WTC11 (cell line): ENCODE measurements around the gene NDUFA3. TPM values are rescaled to one million over a fixed set of nuclear protein-coding genes. Genes with fewer than 3 reads are reported as not detected.

Experiments
- ATAC-seq: fragments of 200-7000 bp; cut with Tn5 transposase; 2 replicates; pipeline ENCODE4 v1.10.0; 2021; ENCODE audit warnings: mild to moderate bottlenecking, moderate library complexity
- CTCF ChIA-PET: fragments of 300-600 bp; sonication (Branson Sonifier 250); formaldehyde crosslinking; loops from one replicate; lab custom pipeline; 2021; ENCODE audit warnings: antibody characterized with exemption; lab: Charles Lee
- POLR2A ChIA-PET: fragments of 350-600 bp; sonication (Branson Sonifier 250); formaldehyde crosslinking; loops from one replicate; lab custom pipeline; 2021; ENCODE audit warnings: antibody characterized with exemption; lab: Charles Lee
- DNase-seq: peaks from one replicate; pipeline ENCODE4 v3.0.0; 2021; ENCODE audit warnings: low spot score
- H3K27ac Mint-ChIP-seq: 2 replicates; pipeline ENCODE4 v1.8.0; 2021; ENCODE audit warnings: mixed read lengths
- H3K27me3 Mint-ChIP-seq: 2 replicates; pipeline ENCODE4 v1.8.0; 2021; ENCODE audit warnings: low read depth, mild to moderate bottlenecking, moderate library complexity, mixed read lengths
- H3K36me3 Mint-ChIP-seq: 2 replicates; pipeline ENCODE4 v1.8.0; 2021; ENCODE audit warnings: mixed read lengths
- H3K4me1 Mint-ChIP-seq: 2 replicates; pipeline ENCODE4 v1.8.0; 2022; ENCODE audit warnings: mixed read lengths
- H3K4me3 Mint-ChIP-seq: 2 replicates; pipeline ENCODE4 v1.8.0; 2021; ENCODE audit warnings: mild to moderate bottlenecking, moderate library complexity, mixed read lengths
- H3K9me3 Mint-ChIP-seq: 2 replicates; pipeline ENCODE4 v1.8.0; 2021; ENCODE audit warnings: mixed read lengths
- ATF3 ChIP-seq: sonication (generic); formaldehyde crosslinking; conservative IDR thresholded peaks from 2 replicates; pipeline ENCODE4 v1.8.1; 2022; ENCODE audit warnings: mild to moderate bottlenecking, missing genetic modification reagents
- CREM ChIP-seq: sonication (generic); formaldehyde crosslinking; IDR thresholded peaks from 2 replicates; pipeline ENCODE4 v1.8.1; 2022; ENCODE audit warnings: mild to moderate bottlenecking, missing genetic modification reagents, moderate library complexity
- E2F4 ChIP-seq: sonication (generic); formaldehyde crosslinking; IDR thresholded peaks from 2 replicates; pipeline ENCODE4 v1.8.1; 2022; ENCODE audit warnings: low read depth, mild to moderate bottlenecking, moderate library complexity, missing genetic modification reagents, borderline replicate concordance
- ERG ChIP-seq: fragments of 250-450 bp; sonication (Bioruptor Pico); IDR thresholded peaks from 2 replicates; pipeline ENCODE4 v1.8.0; 2021; ENCODE audit warnings: mild to moderate bottlenecking
- ETV6 ChIP-seq: sonication (generic); formaldehyde crosslinking; IDR thresholded peaks from 2 replicates; pipeline ENCODE4 v1.8.1; 2022; ENCODE audit warnings: mild to moderate bottlenecking, missing genetic modification reagents
- GABPB1 ChIP-seq: sonication (generic); formaldehyde crosslinking; IDR thresholded peaks from 2 replicates; pipeline ENCODE4 v1.8.1; 2023; ENCODE audit warnings: mild to moderate bottlenecking, missing genetic modification reagents
- HMGA2 ChIP-seq: fragments of 250-450 bp; sonication (Bioruptor Pico); IDR thresholded peaks from 2 replicates; pipeline ENCODE4 v1.4.0; 2021; ENCODE audit warnings: mild to moderate bottlenecking, moderate library complexity
- IRF2 ChIP-seq: sonication (generic); formaldehyde crosslinking; IDR thresholded peaks from 2 replicates; pipeline ENCODE4 v1.8.0; 2022; ENCODE audit warnings: low read depth, missing genetic modification reagents, borderline replicate concordance
- JUN ChIP-seq: sonication (generic); formaldehyde crosslinking; IDR thresholded peaks from 2 replicates; pipeline ENCODE4 v1.8.0; 2023; ENCODE audit warnings: mild to moderate bottlenecking, missing genetic modification reagents
- MAX ChIP-seq: sonication (generic); formaldehyde crosslinking; IDR thresholded peaks from 2 replicates; pipeline ENCODE4 v1.8.0; 2022; ENCODE audit warnings: mild to moderate bottlenecking, missing genetic modification reagents
- MLX ChIP-seq: sonication (generic); formaldehyde crosslinking; IDR thresholded peaks from 2 replicates; pipeline ENCODE4 v1.8.1; 2023; ENCODE audit warnings: mild to moderate bottlenecking, missing genetic modification reagents, moderate library complexity
- MXD4 ChIP-seq: fragments of 250-450 bp; sonication (Bioruptor Pico); IDR thresholded peaks from 2 replicates; pipeline ENCODE4 v1.8.0; 2021; ENCODE audit warnings: mild to moderate bottlenecking, moderate library complexity, borderline replicate concordance
- NFE2L1 ChIP-seq: sonication (generic); formaldehyde crosslinking; IDR thresholded peaks from 2 replicates; pipeline ENCODE4 v1.8.1; 2023; ENCODE audit warnings: missing genetic modification reagents
- TEAD1 ChIP-seq: sonication (generic); formaldehyde crosslinking; IDR thresholded peaks from 2 replicates; pipeline ENCODE4 v1.8.0; 2022; ENCODE audit warnings: mild to moderate bottlenecking, missing genetic modification reagents
- TP53 ChIP-seq: sonication (generic); formaldehyde crosslinking; IDR thresholded peaks from 2 replicates; pipeline ENCODE4 v1.8.1; 2023; ENCODE audit warnings: mild to moderate bottlenecking, missing genetic modification reagents
- ZNF416 ChIP-seq: fragments of 250-450 bp; sonication (Bioruptor Pico); IDR thresholded peaks from 2 replicates; pipeline ENCODE4 v1.9.0; 2021; ENCODE audit warnings: mild to moderate bottlenecking, inconsistent platforms
- ZNF532 ChIP-seq: fragments of 250-450 bp; sonication (Bioruptor Pico); IDR thresholded peaks from 2 replicates; pipeline ENCODE4 v1.9.0; 2021; ENCODE audit warnings: mild to moderate bottlenecking, borderline replicate concordance
- total RNA-seq: library from RNA; stranded (reverse); gene quantifications from 3 replicates; pipeline ENCODE4 v1.2.3, GENCODE V29; 2021
- TF ChIP-seq, protein P1 (sequence below): sonication (generic); formaldehyde crosslinking; IDR thresholded peaks from 2 replicates; pipeline ENCODE4 v1.8.1; 2022; ENCODE audit warnings: missing genetic modification reagents, borderline replicate concordance
- TF ChIP-seq, protein P2 (sequence below): sonication (generic); formaldehyde crosslinking; conservative IDR thresholded peaks from 2 replicates; pipeline ENCODE4 v1.8.1; 2023; ENCODE audit warnings: mild to moderate bottlenecking, low read depth, missing genetic modification reagents, moderate library complexity
- TF ChIP-seq, protein P3 (sequence below): fragments of 250-450 bp; sonication (Bioruptor Pico); IDR thresholded peaks from 2 replicates; pipeline ENCODE4 v1.9.0; 2021; ENCODE audit warnings: mild to moderate bottlenecking
- TF ChIP-seq, protein P4 (sequence below): sonication (generic); formaldehyde crosslinking; IDR thresholded peaks from 2 replicates; pipeline ENCODE4 v1.8.1; 2023; ENCODE audit warnings: mild to moderate bottlenecking, missing genetic modification reagents, moderate library complexity

NDUFA3 gene
- total RNA-seq, 1 experiment from 2014 or later: 181 TPM

DNA sequence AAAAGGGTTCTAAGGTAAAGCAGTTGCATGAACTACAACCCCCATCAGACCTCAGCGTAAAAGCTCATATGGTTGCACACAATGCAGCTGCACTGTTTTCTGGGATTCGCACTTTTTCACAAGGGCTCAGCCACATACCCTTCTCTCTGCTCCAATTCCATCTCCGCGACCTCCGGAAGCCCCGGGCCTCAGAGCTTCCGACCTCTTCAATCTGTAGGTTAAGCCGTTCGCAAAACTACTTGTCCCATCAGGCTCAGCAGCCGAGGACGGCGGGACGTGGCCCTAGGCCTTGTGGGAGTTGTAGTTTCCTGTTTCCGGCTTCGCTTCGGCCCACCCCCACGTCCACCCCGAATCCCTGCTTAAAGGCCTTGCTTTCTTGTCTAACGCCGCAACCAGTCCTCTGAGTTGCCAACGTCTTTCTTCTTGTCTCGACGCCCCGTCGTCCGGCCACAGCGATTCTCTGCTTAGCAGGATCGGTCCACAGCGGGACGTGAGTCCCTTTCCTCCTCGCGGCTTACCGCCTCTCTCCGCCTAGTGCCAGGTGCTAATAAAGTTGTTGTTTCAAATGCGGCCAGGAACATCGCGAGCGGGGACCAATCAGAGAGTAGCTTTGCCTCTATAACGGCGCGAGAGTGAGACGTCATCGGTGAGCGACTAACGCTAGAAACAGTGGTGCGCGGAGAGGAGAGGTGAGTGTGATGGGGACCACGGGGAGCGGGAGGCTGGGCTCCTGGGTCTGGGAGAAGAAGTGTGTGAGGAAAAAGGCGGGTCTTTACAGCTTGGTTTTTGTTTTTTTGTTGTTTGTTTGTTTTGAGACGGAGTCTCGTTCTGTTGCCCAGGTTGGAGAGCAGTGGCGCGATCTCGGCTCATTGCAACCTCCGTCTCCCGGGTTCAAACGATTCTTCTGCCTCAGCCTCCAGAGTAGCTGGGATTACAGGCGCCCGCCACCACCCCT is 12.7 kb downstream of the NDUFA3 start, which contains the start of the genes PRPF31 and TFPT:
Gene PRPF31 (plus strand): TSS at position 646 of the 955 bp plus-strand sequence. CDS start 2,525 bp downstream, outside the sequence.
Gene TFPT (minus strand): TSS at position 549 of the 955 bp plus-strand sequence. CDS start 388 bp downstream, at position 161.
- peak; percentile 93 for ATAC-seq
- POLR2A ChIA-PET: interaction anchor here (0.5 to 3.1 kb wide), 7 partner anchors 12 to 248 kb away, joined by 3 to 23 read pairs (median 5); partner anchors contain the start of genes CNOT3, MYADM, NDUFA3 and TMC4
- peaks cover 22% of the 10 kb centered on the region for H3K4me1 Mint-ChIP-seq
- H3K4me3 Mint-ChIP-seq: peak within 1 kb of the TSS; percentile 95
- H3K27ac Mint-ChIP-seq: peak within 1 kb of the TSS; percentile 93
- CTCF ChIA-PET: interaction anchor here (0.8 to 2.5 kb wide), 9 partner anchors 18 to 203 kb away, joined by 3 to 9 read pairs (median 3); partner anchors contain the start of gene CNOT3
- peak; percentile 97 for DNase-seq
- no peaks in the 10 kb centered on the region for H3K9me3 Mint-ChIP-seq
- H3K36me3 Mint-ChIP-seq: peaks cover 29% of the 10 kb centered on the region
- no peaks in the 10 kb centered on the region; the same call in 1 of the 2 replicates for H3K27me3 Mint-ChIP-seq
- TF ChIP-seq ZNF416 (no peak), MAX (CRISPR knock-in tag) (peak; percentile 77), MXD4 (CRISPR knock-in tag) (no peak), ATF3 (CRISPR knock-in tag) (no peak), MLX (CRISPR knock-in tag) (no peak), ZNF532 (CRISPR knock-in tag) (no peak), JUN (CRISPR knock-in tag) (no peak), GABPB1 (CRISPR knock-in tag) (peak; percentile 26; the same call in 1 of the 2 replicates), IRF2 (CRISPR knock-in tag) (no peak), ETV6 (peak; percentile 45), E2F4 (CRISPR knock-in tag) (no peak), TEAD1 (CRISPR knock-in tag) (peak; percentile 60; the same call in 1 of the 2 replicates), NFE2L1 (CRISPR knock-in tag) (no peak), HMGA2 (CRISPR knock-in tag) (no peak), CREM (CRISPR knock-in tag) (peak; percentile 99), TP53 (CRISPR knock-in tag) (no peak), ERG (no peak; the same call in 1 of the 2 replicates)
- TF ChIP-seq, protein P1, sequence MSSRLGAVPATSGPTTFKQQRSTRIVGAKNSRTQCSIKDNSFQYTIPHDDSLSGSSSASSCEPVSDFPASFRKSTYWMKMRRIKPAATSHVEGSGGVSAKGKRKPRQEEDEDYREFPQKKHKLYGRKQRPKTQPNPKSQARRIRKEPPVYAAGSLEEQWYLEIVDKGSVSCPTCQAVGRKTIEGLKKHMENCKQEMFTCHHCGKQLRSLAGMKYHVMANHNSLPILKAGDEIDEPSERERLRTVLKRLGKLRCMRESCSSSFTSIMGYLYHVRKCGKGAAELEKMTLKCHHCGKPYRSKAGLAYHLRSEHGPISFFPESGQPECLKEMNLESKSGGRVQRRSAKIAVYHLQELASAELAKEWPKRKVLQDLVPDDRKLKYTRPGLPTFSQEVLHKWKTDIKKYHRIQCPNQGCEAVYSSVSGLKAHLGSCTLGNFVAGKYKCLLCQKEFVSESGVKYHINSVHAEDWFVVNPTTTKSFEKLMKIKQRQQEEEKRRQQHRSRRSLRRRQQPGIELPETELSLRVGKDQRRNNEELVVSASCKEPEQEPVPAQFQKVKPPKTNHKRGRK: no peak
- TF ChIP-seq, protein P2, sequence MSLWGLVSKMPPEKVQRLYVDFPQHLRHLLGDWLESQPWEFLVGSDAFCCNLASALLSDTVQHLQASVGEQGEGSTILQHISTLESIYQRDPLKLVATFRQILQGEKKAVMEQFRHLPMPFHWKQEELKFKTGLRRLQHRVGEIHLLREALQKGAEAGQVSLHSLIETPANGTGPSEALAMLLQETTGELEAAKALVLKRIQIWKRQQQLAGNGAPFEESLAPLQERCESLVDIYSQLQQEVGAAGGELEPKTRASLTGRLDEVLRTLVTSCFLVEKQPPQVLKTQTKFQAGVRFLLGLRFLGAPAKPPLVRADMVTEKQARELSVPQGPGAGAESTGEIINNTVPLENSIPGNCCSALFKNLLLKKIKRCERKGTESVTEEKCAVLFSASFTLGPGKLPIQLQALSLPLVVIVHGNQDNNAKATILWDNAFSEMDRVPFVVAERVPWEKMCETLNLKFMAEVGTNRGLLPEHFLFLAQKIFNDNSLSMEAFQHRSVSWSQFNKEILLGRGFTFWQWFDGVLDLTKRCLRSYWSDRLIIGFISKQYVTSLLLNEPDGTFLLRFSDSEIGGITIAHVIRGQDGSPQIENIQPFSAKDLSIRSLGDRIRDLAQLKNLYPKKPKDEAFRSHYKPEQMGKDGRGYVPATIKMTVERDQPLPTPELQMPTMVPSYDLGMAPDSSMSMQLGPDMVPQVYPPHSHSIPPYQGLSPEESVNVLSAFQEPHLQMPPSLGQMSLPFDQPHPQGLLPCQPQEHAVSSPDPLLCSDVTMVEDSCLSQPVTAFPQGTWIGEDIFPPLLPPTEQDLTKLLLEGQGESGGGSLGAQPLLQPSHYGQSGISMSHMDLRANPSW (CRISPR knock-in tag): no peak
- TF ChIP-seq, protein P3, sequence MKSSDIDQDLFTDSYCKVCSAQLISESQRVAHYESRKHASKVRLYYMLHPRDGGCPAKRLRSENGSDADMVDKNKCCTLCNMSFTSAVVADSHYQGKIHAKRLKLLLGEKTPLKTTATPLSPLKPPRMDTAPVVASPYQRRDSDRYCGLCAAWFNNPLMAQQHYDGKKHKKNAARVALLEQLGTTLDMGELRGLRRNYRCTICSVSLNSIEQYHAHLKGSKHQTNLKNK: no peak
- TF ChIP-seq, protein P4, sequence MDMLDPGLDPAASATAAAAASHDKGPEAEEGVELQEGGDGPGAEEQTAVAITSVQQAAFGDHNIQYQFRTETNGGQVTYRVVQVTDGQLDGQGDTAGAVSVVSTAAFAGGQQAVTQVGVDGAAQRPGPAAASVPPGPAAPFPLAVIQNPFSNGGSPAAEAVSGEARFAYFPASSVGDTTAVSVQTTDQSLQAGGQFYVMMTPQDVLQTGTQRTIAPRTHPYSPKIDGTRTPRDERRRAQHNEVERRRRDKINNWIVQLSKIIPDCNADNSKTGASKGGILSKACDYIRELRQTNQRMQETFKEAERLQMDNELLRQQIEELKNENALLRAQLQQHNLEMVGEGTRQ (CRISPR knock-in tag): no peak
